ENCODE data around the gene COA8.
A peak's percentile ranks its signal among the peaks of the same experiment; 100 is the strongest.
"Not testable (repeated sequence)": the region's sequence is repeated elsewhere in the genome, so short reads cannot be mapped to it uniquely, and the experiment has no call there.

COA8 gene

DNA sequence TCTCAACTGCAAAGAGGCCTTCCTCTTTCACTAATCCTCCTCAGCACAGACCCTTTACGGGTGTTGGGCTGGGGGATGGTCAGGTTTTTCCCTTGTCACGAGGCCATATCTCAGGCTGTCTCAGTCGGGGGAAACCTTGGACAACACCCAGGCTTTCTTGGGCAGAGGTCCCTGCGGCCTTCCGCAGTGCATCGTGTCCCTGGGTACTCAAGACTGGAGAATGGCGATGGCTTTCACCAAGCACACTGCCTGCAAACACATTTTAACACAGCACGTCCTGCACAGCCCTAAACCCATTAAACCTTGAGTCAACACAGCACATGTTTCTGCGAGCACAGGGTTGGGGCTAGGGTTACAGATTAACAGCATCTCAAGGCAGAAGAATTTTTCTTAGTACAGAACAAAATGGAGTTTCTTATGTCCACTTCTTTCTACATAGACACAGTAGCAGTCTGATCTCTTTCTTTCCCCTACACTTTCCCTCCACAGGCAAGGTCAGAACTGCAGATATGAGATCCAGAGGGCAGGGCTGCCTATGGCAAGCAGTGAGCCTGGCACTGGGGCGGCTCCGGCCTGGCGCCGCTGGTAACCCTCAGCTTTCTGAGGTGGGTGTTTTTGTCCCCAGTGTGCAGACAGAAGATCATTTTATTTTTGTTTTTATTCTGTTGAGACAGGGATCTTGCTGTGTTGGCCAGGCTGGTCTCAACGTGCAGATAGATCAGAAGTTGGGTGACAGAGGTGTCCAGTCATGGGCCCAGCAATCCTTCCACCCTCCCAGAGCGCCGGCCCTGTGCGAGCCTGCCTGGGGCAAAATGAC, 37.1 kb upstream of the COA8 start:
- DNase-seq (ENCODE audit: low read depth in 2 of 2), result not testable (repeated sequence)

DNA sequence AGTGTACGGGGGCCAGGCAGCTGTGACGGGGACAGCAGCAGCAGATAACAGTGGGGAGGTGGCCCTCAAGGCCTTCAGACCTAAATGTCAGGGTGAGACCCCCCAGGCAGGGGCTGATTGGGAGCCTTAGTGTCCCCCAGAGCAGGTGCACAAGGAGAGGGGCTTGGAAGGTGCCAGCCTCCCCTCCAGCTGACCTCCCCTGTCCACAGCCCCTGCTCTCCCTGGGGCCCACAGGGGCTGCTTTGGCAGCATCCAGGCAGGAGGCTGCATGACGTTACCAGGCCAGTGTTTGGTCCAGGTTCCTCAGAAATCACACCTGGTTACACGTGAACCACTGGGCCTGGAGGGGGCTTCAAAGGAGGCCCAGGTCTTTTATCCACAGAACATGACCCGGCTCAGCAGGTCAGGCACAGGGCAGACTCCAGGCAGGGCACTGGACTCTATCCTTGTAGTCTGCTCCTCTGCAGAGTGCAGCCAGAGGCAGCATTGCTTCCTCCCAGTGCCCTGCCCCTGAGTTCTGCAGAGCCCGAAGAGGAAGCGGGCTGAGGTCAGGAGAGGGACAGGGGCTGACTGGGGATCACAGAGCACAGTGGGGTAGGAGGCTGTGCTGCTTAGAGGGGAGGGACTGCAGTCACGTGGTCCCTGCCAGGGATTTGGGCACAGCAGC, 36.4 kb upstream of the COA8 start:
- DNase-seq (ENCODE audit: low read depth in 2 of 2), result no peak

DNA sequence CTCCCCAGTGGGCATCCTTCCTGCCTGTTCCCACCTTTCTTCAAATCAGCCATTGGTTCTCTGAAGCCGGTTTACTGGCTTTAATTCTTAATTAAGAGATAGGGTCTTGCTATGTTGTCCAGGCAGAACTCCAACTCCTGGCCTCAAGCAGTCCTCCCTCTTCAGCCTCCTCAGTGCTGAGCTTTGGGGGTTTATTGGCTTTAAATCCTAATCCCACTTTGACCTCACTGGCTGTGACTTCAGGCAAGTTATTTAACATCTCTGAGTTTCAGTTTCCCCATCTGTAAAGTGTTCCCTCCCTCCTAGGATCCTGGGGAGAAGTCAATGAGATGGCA, 35.9 kb upstream of the COA8 start:
- DNase-seq (ENCODE audit: low read depth in 2 of 2), result no peak

DNA sequence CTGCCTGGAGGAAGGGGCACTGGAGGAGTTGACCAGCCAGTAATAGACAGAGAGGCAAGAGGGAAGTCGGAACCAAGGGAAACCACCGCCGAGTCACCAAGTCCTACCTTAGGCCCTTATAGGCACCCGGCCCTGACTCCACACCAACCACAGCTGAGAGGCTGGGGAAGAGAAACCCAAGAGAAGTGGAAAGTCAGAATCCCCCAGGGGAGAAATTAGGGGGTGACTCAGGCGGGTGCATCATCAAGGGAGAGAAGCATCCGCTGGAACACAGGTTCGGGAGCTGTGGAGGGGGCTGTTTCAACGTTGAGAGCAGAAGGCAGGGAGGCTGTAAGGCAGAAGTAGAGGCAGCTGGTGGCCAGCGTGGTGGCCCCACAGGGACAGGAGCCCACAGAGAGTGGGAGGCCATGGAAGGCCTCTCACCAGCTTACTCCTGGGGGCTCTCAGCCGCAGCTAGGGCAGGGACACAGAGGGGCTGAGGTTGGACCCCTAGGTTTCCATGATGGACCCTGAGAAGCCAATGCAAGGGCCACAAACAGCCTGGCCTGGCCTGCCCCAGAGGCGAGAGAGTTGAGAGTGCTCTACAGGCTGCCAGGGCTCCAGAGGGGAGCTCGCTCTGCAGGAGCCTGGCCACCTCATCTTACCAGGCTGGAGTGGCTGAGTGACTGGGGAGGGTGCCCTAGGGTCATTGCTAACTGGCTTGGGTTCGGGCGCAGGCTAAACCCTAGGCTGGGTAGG, 35.2 kb upstream of the COA8 start:
- no peak for DNase-seq (ENCODE audit: low read depth in 2 of 2)

DNA sequence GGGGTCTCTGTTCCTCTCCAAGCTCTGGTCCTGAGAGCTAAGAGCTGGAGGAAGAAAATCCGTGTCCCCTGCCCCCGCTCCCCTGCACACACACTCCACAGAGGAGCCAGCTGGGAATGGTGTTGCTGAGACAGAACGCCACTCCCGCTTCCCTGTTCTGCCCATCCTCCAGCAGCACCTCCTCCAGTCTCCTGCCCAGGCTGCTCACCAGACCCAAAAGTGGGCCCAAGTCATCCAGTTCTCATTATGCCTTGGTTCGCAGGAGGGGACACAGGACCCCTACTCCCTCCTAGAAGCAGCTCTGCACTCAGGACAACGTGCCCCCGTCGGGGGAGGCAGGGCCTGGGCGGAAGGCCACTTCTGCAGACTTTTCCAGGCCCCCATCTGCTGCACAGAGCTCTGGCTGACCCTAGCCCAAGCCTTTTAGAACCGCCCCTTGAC, 34.6 kb upstream of the COA8 start:
- no peak for DNase-seq (ENCODE audit: low read depth in 2 of 2)

DNA sequence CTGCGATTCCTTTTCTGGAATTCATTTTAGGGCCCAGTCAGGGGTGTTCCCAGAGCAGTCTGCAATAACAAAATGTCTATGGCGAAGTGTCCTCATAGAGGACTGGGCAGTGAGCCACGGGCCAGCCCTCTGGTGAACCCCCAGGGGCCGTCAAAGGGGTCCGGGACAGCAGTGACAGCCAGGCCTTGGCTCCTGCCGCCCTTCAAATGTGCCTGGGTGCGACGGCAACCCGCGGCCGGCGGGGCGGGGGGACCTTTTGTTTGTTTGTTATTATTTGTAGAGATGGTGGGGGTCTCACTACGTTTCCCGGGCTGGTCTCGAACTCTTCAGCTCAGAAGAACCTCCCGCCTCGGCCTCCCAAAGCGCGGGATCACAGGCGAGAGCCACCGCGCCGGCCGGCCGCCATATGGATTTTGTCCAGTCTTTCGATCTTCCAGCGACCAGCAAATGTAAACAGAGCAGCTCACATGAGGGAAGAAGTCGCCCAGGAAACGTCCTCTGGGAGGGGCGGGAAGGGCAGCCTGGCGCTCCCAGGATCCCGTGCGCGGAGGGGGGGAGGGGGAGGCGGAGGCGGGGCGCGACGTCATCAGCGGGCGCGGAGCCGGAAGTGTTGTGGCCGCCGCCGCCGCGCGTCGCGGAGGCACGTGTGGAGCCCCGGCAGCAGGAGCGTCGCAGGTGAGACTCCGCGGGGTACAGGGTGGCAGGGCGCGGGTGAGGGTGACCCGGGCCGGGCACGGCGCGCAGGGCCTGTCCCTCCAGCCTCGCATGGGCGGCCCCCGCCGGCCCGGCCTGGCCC, 34.0 kb upstream of the COA8 start, which contains the start of gene TRMT61A:
Gene TRMT61A (plus strand): TSS at position 610 of the 796 bp plus-strand sequence. CDS start 783 bp downstream, outside the sequence.
- peak; percentile 62 to 65 for DNase-seq (ENCODE audit: low read depth in 2 of 2)

DNA sequence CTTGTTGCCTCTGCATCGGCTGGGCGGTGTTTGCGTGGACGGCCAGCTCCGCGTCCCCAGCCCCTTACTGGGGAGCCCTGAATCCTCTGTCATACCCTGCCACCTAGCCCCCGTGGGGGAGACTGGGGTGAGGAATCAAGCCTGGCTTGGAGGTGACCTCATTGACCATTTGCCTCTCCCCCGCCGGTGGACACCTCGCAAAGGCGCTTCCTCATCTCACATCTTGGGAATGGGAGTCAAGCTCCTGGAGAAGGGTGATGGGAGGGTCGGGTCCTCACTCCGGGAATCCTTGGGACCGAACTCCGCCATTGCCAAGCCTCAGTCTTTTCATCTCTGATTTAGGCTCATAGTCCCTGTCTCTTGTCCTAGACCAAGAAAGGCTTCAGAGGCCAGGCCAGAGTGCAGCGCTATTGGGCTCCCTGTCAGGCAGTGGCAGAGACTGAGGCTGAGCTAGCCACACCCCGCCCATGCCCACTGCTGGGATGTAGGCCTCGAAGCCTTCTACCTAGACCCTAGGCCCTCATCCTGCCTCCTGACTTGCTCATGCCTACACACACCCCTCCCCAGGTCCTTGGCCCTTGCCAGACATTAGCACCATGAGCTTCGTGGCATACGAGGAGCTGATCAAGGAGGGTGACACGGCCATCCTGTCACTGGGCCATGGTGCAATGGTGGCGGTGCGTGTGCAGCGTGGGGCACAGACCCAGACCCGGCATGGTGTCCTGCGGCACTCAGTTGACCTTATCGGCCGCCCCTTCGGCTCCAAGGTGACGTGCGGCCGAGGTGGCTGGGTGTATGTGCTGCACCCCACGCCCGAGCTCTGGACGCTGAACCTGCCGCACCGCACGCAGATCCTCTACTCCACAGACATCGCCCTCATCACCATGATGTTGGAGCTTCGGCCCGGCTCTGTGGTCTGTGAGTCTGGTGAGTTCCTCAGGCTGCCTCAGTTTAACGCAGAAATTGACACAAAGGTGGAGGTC, 33.1 kb upstream of the COA8 start:
- no peak for DNase-seq (ENCODE audit: low read depth in 2 of 2)

DNA sequence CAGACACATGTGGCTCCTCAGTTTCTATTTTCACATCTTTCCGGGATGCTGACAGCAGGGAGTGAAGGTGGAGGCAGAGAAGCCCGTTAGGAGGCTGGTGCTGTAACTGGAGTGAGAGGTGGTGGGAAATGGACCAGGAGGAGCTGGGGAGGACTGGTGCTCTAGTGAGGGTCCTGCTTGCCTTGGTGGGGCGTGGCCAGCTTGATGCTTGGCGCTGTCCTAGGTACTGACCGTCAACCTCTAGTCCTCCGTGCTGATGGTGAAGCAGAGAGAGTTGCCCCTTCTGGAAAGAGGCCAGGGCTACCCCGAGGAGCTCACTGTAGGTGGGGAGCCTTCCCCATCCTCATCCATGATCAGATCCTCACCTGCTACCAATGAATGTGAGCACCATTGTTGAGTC, 32.4 kb upstream of the COA8 start:
- DNase-seq (ENCODE audit: low read depth in 2 of 2), result no peak

DNA sequence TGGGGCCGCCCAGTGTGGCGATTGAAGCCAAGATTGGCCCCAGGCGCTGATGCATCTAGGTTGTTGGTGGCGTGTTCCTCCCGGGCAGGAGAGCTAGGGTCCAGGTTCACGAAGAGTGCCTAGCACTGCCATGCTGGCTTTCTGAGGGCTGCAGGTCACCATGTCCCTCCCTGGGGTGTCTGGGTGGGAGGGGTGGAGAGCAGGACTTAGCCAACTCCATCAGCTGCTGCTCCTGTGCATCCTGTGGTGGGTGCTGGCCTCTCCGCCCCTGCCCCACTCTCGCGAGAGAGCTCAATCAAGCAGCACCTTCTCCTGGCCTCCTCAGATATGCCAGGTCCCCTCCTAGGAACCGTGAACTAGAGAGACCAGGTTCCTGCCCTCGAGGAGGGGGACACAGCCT, 31.9 kb upstream of the COA8 start:
- DNase-seq (ENCODE audit: low read depth in 2 of 2), result no peak

DNA sequence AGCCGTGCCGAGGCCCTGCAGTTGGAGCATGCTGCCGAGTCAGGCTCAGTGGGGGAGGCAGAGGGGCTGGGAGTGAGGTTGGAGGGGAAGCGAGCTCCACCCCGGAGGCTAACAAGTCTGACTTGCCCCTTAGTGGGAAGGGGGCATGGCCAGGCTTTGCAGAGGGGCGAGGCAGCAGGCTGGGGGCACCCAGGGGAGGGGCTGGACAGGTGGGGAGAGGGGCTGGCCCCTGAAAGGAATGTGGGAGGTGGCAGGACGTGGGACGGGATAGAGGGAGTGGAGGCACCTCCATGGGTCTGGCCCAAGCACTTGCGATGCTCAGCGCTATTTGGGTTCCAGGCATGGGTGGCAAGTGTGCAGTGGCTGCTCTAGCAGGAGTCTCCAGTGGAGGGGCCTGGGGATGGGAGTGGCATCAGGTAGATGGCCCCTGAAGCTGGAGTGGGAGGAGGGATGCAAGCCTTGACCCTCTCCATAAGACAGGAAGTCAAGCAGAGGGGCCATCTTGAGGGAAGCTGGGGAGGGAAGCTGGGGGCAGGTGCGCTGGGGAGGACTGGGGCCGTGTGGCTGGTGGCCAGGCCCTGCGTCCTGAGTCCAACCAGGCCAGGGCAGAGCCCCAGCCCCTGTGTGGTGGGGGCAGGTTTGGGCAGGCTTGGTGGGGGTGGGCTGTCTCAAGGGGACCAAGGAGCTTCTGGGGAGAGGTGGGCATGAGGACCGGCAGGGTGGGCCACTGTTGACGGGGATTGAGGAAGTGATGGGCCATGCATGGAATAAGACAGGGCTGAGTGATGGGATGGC, 31.1 kb upstream of the COA8 start:
- DNase-seq (ENCODE audit: low read depth in 2 of 2), result no peak

DNA sequence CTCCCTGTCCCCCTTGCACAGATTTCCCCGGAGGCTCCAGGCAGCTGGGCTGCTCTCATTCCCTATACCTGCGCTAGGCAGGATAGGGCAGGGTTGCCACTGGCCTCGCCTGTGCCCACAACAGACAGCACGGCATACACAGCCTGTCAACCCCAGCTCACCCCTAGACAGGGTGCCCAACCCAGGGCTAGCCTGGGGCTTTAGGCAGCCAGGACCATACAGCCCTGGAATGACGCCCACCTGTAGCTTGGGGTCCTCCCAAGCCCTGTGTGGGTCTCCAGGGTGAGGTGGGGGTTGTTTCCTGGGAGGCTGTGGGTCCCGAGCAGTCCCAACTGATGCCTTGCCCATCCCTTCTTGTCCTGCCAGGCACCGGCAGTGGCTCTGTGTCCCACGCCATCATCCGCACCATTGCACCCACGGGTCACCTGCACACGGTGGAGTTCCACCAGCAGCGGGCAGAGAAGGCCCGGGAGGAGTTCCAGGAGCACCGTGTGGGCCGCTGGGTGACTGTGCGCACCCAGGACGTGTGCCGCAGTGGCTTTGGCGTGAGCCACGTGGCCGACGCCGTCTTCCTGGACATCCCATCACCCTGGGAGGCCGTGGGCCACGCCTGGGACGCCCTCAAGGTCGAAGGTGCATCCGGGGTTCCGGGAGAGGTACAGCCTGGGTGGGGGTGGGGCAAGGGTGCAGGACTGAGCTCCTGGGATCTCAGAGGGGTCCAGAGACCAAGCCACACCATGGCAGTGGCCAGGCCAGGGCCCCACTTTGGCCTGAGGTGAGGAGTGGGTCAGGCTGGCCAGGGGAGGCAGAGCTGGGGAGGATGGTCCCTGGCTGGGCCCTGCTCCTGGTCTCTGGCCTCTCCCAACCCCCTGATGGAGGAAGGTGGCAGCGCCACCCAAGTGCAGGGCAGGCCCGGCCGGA, 30.3 kb upstream of the COA8 start:
- no peak for DNase-seq (ENCODE audit: low read depth in 2 of 2)

DNA sequence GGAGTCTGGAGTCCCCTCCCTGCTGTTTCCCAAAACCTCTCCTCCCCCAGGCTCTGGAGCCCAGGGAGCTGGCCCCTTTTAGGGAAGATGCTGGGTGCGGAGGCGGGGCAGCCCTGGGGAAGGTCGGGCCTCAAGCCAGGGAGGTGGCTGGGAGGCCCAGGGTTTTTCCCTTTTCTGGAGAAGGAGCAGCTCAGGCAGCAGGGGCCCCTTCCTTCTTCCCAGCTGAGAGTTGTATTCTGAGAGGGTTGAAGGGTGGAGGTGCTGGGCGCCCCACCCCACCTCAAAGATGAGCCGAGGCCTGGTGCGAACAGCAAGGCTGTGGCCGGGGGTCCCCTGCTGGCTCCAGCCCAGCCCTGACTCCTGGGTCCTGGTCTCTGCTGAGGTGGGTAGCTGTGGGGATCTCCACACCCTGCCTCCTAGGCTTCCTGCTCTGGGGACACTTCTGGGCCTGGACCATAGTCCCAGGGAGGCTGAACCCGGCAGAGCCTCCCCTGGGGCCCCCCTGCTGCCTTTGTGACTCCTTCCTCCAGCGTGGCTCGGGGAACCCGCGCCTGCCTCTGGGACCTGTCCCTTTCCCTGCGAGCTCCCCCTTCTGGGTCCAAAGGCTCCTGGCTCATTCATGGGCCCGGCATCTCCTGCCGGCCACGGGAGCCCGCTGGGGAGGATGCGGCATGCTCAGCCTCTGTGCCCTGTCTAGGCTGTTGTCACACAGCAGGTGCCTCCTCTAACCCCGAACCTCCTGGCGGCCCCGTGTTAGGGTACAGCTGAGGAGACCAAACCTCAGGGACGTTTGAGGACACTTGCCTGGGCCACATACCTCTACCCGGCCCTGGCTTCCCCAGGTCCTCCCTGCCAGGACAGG, 29.4 kb upstream of the COA8 start:
- no peak for DNase-seq (ENCODE audit: low read depth in 2 of 2)

DNA sequence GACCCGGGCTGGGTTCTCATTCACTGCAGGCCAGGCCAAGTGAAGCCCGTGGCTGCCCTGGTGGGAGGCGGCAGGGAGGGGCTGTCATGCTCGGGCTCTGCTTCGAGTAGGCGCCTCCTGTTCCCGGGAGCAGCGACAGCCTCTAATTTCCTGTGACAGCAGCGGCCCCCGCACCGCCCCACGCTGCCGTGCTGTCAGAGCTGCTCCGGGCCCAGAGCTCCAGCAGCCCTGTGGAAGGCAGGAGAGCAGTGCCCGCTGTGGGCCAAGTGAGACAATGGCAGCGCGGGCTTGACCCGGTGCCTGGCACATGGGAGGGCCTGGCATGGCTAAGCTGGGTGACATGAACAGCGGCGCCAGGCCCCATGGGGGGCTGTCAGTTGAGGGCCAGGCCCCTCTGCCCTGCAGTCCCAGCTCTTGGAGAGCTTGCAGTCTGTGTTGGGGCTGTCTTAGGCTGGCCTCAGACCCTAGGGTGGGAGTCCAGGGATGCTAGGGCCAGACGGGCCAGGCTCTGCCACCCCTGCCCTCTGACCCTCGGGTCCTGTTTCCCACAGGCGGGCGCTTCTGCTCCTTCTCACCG, 28.7 kb upstream of the COA8 start:
- DNase-seq (ENCODE audit: low read depth in 2 of 2), result no peak

DNA sequence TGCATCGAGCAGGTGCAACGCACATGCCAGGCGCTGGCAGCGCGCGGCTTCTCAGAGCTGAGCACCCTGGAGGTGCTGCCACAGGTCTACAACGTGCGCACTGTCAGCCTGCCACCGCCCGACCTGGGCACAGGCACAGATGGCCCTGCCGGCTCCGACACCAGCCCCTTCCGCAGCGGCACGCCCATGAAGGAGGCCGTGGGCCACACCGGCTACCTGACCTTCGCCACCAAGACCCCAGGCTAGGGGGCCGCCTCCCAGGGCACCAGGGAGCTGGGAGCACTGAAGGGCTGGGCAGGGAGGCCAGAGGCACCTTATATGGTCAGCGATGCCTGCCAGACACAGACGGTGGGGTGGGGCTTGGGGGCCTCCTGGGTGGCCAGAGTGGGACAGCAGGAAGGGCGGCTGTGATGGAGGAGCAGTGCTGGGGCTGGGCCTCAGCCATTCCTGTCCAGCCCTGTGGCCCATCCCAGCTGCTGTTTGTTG, 28.1 kb upstream of the COA8 start:
- DNase-seq (ENCODE audit: low read depth in 2 of 2), result no peak

DNA sequence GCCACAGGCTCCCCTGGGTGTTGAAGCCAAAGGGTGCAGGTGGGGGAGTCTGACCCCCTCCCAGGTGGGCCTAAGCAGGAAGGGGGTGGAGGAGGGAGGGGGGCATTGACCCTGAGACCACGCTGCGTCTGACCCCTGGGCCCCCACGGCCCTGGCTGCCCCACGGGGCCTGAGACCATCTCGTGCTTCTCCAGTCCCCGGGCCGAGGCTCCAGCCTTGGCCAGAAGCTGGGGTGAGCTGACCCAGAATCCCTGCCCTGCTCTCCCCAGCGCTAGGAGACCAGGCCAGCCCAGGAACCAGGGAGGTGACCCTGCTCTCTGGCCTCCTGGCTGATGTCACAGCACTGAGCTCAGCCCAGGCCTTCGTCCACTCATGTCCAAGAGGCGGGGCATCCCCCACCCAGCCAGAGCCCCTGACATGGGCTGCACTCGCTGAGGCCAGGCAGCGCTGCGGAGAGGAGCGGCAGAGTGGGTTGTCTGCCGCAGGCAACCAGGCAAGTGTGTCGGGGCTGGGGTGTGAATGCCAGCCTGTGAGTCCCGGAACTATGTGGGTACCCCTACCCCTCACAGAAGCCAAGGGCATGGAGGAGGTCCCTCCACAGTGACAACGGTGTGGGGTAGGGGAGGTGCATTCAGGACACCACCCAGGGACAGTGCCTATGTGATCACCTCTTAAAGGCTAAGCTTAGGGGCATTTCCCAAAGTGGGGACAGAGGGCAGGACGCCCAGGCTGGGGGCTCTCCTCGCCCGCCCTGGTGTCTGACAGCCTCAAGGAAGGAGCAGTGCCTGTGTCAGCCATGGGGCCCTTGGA, 27.5 kb upstream of the COA8 start:
- DNase-seq (ENCODE audit: low read depth in 2 of 2), result no peak

DNA sequence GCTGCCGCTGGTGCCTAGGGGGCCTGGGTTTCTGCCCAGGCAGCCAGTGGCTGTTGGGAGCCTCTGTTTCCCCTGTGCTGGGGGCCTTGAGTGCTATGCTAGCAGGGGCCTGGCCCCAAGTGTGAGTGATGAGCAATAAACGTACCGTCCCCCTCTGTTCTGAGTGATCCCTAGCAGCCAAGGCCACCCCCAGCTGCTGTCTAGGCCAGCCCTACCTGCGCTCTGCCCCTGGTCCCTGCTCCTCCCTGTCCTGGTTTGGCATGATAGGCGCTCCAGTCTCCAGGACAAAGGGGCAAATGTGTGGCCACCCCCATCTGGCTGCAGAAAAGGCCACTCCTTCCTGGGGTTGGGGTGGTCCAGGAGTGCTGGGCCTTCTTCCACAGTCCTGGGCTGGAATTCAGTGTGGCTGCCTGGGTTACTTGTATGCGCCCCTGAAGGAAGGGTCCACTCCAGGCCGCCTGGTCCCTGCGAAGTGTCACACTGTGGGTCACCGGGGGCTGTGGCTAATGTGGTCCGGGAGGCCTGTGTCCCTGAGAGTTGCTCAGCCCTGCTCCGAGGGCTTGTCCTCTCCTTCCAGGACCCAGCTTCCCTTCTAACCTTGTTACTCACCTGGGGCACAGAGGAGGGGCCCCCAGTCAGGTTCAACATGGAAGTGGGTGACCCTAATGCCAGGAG, 26.7 kb upstream of the COA8 start:
- DNase-seq (ENCODE audit: low read depth in 2 of 2), result no peak
